ELR (cell line): ENCODE results near the gene SCARF1.

Experiments
- DNase-seq: peaks from one replicate; pipeline ENCODE4 v3.0.0-alpha.2; 2015; ENCODE audit warnings: low read depth

SCARF1 gene

GRCh38 chr17:1648963-1649843 is 3.7 kb upstream of the SCARF1 start:
- DNase-seq, result peak; percentile 93

GRCh38 chr17:1648173-1648962 is 2.8 kb upstream of the SCARF1 start:
- peak; percentile 93 for DNase-seq

GRCh38 chr17:1647802-1648171 is 2.3 kb upstream of the SCARF1 start:
- no peak for DNase-seq

GRCh38 chr17:1646199-1646875 is 805 bp upstream of the SCARF1 start:
- DNase-seq, result no peak

GRCh38 chr17:1644493-1645206 is 882 bp downstream of the SCARF1 start:
- peak; percentile 91 for DNase-seq

GRCh38 chr17:1643999-1644492 is 1.5 kb downstream of the SCARF1 start:
- peak; percentile 56 for DNase-seq

GRCh38 chr17:1643293-1643998 is 2.1 kb downstream of the SCARF1 start:
- DNase-seq, result peak; percentile 42

GRCh38 chr17:1641065-1641403 is 4.5 kb downstream of the SCARF1 start:
- DNase-seq, result no peak

GRCh38 chr17:1640329-1641064 is 5.0 kb downstream of the SCARF1 start:
- no peak for DNase-seq

- DNase-seq, result no peak
These were observed 5.9 kb downstream of the SCARF1 start for GRCh38 chr17:1639549-1640180.

- DNase-seq, result no peak
These were observed 6.8 kb downstream of the SCARF1 start for GRCh38 chr17:1638624-1639300.

GRCh38 chr17:1638171-1638590 is 7.4 kb downstream of the SCARF1 start:
- DNase-seq, result no peak

GRCh38 chr17:1636732-1637285 is 8.7 kb downstream of the SCARF1 start:
- DNase-seq, result no peak

GRCh38 chr17:1635675-1636465 is 9.7 kb downstream of the SCARF1 start:
- no peak for DNase-seq

GRCh38 chr17:1634841-1635650 is 10.5 kb downstream of the SCARF1 start:
- DNase-seq, result no peak

GRCh38 chr17:1630662-1631061 is 14.9 kb downstream of the SCARF1 start:
- no peak for DNase-seq
